T-helper 17 cell (primary cell): Measurements from ENCODE around the gene MXD3. TPM values are rescaled to one million over a fixed set of nuclear protein-coding genes. Genes with fewer than 3 reads are reported as not detected.

Experiments used
- ATAC-seq: fragments of 150-1000 bp; cut with Tn5 transposase; 2 replicates; pipeline ENCODE4 v1.10.0; 2021; ENCODE audit warnings: mild to moderate bottlenecking, moderate library complexity
- DNase-seq, 3 donors: peaks; one replicate each; pipeline versions ENCODE4 v3.0.0 to v3.0.0-alpha.2; 2020 to 2021
- H3K9me3 ChIP-seq: one replicate; pipeline ENCODE4 v1.7.0; 2013; ENCODE audit warnings: low read length, mild to moderate bottlenecking; ENCODE audit not compliant: control insufficient read depth, poor library complexity, severe bottlenecking
- H3K27ac Mint-ChIP-seq: one replicate; pipeline ENCODE4 v1.8.0; 2022; ENCODE audit warnings: mild to moderate bottlenecking, moderate library complexity, mixed read lengths
- H3K27me3 Mint-ChIP-seq: one replicate; pipeline ENCODE4 v1.8.0; 2022; ENCODE audit warnings: mixed read lengths
- H3K36me3 Mint-ChIP-seq: one replicate; pipeline ENCODE4 v1.8.0; 2022; ENCODE audit warnings: low read depth, mixed read lengths
- H3K4me1 Mint-ChIP-seq: one replicate; pipeline ENCODE4 v1.8.0; 2022; ENCODE audit warnings: mild to moderate bottlenecking, mixed read lengths
- H3K4me3 Mint-ChIP-seq: one replicate; pipeline ENCODE4 v1.8.0; 2022; ENCODE audit warnings: mild to moderate bottlenecking, moderate library complexity, mixed read lengths
- total RNA-seq, 4 donors: library from RNA in 2 of 4; stranded (reverse) in 2 of 4; gene quantifications; one replicate each; pipeline ENCODE4 v1.2.3 and lab custom pipeline; 2022 to 2026

Gene MXD3
- total RNA-seq, 2 donors from 2014 or later, result 8.7 to 11.8 TPM

DNA sequence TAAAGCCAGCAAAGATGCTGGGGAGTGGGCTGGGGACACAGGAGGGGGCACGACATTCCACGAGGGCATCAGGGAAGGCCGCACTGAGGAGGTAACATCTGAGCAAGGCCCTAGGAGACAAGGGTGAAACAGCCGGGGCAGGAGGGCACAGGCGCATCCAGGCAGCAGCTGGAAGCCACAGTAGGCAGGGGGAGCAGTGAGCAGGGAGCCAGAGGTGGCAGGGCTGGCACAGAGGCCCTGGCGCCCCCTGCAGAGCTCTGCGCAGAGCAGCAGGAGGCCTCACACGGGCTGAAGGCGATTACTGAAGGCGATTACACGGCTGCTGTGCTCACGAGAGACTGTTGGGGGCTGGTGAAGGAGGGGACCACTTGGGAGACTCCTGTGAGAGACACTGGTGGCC, 24.4 kb upstream of the MXD3 start:
- Mint-ChIP-seq H3K4me3 (no peak overlapping the region), H3K27ac (no peak overlapping the region), H3K27me3 (no peaks in the 10 kb centered on the region), H3K36me3 (peaks cover 12% of the 10 kb centered on the region), H3K4me1 (peaks cover 15% of the 10 kb centered on the region)
- DNase-seq, result no peak
- peak; percentile 57 for ATAC-seq
- H3K9me3 ChIP-seq, result no peaks in the 10 kb centered on the region

DNA sequence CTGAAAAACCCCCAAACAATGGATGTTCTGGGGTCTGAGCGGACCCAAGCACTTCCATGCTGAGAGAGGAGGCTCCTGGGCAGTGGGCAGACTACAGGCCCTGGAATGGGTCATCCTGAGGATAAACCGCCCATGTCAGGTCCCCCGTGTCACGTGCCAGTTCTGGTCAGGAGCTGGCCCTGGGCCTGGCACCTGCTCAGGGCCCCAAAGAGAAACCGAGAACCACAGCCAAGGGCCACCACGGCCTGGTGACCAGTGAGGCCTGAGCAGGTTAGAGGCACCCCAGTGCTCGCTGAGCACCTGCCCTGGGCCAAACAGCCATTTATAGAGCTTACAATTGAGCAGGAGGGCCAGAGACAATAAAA, 24.0 kb upstream of the MXD3 start:
- DNase-seq (no peak), ATAC-seq (no peak)
- H3K36me3 Mint-ChIP-seq, result peaks cover 13% of the 10 kb centered on the region
- no peak overlapping the region for H3K27ac Mint-ChIP-seq
- no peaks in the 10 kb centered on the region for H3K27me3 Mint-ChIP-seq
- H3K4me3 Mint-ChIP-seq, result no peak overlapping the region
- H3K4me1 Mint-ChIP-seq, result peaks cover 16% of the 10 kb centered on the region
- no peaks in the 10 kb centered on the region for H3K9me3 ChIP-seq

DNA sequence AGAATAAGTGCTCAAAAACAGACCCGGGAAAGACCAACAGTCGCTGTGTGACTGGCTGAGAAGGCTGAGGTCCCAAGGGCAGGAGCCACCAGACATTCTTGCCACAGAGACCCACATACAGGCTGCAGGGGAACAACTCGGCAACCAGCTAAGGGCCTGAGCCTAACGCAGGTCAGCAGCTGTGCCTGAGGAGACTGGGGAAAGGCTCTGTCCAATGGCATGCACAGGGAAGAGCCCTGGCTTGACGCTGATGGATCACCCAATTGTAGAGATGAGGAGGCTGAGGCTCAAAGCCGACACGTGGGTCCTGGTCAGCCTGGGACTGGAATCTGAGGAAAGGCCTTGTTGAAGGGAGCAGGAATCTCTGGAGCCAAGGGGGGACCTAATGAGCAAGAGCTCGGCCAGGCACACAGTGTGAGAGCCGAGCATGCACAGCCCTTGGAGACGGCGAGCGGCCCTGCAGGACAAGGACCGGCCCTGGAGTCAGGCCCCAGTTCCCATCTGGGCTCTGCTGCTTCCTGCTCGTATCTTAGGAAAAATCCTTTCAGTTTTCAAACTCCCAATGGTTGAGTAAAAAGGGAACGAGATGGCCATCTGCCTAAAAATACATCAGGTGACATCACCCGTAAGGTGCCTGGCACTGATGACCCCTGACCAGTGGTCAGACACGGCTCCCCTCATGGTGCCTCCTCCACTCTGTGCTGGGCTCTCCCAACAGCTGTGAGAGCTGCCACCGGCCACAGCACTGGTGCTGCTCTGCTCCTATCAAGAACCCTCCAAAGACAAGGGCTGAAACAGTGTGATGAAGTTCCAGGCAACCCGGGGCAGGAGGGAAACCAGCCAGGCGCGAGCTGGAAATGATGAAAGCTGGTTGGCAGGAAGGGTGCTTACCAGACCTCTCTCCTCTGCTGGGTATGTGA, 23.3 kb upstream of the MXD3 start:
- Mint-ChIP-seq H3K27ac (peak overlapping the region; percentile 29), H3K27me3 (no peaks in the 10 kb centered on the region), H3K36me3 (peaks cover 15% of the 10 kb centered on the region), H3K4me3 (no peak overlapping the region), H3K4me1 (peaks cover 17% of the 10 kb centered on the region)
- no peak for DNase-seq
- no peaks in the 10 kb centered on the region for H3K9me3 ChIP-seq
- ATAC-seq, result no peak

DNA sequence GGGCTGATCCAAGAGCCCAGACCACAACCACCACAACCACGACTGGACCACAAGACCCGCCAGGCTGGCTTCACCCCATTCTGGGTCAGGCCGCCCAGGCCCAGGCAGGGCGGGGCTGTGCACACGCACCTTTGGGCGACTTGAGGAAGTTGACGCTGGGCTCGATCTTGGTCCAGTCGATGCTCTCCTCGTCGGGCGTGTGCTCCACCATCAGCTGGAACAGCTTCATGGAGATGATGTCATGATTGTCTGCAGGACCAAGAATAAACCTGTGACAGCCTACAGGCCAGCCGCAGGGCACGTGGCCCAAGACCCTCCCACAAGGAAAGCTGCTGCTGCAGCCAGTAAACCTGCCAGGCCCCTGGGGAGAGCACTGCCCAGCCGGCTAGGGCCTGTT, 22.5 kb upstream of the MXD3 start:
- Mint-ChIP-seq H3K27ac (no peak overlapping the region), H3K36me3 (peaks cover 12% of the 10 kb centered on the region), H3K27me3 (no peaks in the 10 kb centered on the region), H3K4me1 (peaks cover 14% of the 10 kb centered on the region), H3K4me3 (no peak overlapping the region)
- H3K9me3 ChIP-seq, result no peaks in the 10 kb centered on the region
- ATAC-seq (no peak), DNase-seq (no peak)

DNA sequence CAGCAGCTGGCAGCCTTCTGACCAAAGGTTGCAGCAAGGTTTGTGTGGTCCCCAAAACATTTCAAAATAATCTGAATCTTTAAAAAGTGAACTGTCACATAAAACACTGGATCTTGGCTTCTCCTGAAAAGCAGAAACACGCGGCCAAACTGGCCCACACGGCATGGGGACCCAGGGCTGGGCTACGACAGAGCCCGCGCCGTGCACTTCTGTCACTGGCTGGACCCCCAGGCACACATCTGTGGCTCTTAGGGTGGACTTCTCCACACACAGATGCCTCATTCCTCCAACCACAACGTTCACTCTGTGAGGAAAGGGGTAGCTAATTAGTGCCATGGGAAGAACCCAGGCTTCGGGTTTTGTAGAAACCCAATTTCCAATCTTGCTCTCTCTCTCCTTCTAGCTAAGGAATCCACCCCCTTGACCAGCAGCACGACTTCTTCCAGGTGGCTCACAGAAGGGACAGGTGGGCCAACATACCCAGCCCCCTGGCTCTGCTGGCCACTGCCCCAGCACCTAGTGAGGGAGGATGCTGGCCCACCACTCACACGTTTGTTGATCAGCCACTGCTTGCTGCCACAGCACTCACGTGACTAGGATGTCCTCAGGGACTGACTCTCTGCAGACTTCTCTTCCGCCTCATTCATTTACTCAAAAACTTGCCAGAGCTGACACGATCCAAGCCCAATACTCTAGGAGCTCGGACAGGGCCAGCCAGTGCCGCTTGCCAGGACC, 21.9 kb upstream of the MXD3 start:
- DNase-seq, result no peak
- no peaks in the 10 kb centered on the region for H3K27me3 Mint-ChIP-seq
- H3K36me3 Mint-ChIP-seq, result peaks cover 12% of the 10 kb centered on the region
- H3K4me3 Mint-ChIP-seq, result no peak overlapping the region
- ATAC-seq, result no peak
- peaks cover 14% of the 10 kb centered on the region for H3K4me1 Mint-ChIP-seq
- no peaks in the 10 kb centered on the region for H3K9me3 ChIP-seq
- H3K27ac Mint-ChIP-seq, result no peak overlapping the region

DNA sequence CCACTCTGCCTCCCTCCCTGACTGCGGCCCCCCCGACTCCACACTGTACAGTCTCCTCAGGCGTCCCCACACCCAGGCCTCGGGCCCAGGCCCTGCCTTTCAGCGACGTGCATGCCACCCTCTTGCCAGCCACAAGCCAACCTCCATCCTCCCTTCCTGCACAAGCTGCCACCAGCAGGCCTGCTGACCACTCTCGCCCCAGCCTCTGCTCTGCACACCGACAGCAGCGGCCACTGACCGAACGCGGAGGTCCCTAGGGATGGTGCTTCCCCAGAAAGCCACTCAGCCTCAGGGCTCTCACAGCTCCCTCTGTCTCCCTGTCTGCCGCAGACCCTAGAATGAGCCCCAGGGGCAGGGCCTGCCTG, 21.2 kb upstream of the MXD3 start:
- DNase-seq (no peak), ATAC-seq (no peak)
- Mint-ChIP-seq H3K27me3 (no peaks in the 10 kb centered on the region), H3K36me3 (peaks cover 12% of the 10 kb centered on the region), H3K27ac (no peak overlapping the region), H3K4me1 (peaks cover 14% of the 10 kb centered on the region), H3K4me3 (no peak overlapping the region)
- H3K9me3 ChIP-seq, result no peaks in the 10 kb centered on the region

DNA sequence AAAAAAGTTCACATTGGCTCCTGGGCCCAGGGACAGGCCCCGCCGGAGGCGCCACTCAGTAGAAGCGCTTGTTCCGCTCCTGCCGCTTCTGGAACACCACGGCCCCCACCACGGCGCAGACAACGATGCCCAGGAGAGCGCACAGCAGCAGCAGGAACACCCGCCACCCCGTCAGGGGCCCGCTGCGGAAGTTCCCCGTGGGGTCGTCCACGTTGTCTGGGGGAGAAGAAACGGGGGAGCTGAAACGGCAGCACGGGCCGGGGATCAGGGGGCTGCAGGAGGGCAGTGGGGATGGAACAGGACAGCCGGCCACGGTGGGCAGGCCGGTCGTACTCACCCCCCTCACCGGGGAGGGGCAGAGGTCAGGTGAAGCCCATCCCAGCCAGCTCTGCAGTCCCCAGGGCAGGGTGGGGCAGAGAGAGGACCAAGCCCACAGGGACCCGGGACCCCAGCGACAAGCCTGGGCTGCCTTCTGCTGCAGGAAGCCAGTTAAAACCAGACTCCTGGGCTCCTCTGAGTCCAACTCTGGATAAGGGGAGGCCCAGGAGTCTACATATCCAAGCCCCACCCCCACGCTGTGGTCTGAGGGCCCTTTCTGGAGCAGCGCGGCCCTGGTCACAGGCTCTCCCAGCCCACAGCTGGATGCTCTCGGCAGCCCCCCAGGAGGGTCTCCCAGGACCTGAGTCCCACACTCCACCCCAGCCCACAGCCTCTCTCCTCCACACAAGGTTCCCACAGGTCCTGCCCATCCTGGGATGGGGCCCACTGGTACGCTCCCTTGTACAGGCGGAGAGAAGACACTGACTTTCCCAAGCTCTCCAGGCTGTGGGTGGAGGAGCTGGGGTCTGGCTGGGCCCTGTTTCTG, 20.6 kb upstream of the MXD3 start:
- H3K9me3 ChIP-seq, result no peaks in the 10 kb centered on the region
- ATAC-seq (no peak), DNase-seq (no peak)
- Mint-ChIP-seq H3K36me3 (peaks cover 12% of the 10 kb centered on the region), H3K4me1 (peaks cover 16% of the 10 kb centered on the region), H3K27ac (no peak overlapping the region), H3K4me3 (no peak overlapping the region), H3K27me3 (no peaks in the 10 kb centered on the region)

DNA sequence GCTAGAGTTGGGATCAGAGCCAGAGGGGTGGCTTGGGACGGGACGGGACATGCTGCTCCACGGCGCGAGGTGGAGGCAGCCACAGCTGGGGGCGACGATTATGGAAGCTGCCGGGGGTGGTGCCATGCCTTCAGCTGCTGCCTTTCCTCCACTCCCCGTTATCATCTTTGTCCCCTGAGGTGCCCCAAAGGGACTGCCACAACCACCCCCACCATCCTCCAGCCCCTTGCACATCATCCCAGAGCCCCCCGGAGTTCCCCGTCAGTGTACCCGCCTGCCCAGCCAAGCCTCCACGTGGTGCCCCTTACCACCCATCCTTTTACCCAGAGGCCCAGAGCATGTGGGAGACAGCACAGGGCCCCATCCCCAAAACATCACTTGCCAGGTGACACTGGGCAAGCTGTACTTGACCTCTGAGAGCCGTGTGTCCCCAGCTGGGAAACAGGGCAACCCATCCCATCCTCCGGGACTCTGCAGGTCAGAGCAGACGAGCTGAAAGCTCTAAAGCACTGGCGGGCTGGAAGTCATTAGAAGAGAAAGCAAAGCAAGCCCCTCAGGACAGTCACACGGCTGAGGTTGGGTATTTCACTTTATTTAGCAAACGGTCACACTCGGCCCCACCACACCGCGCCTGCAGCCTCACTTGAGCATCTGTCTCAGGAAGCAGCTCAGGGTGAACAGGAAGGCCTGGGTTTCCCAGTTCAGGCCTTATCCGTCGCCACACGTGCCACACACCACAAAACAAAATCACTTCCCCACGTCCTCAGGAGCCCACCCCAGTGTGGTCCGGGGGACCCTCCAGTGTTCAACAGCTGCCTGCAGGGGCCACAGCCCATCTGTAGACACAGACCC, 19.5 kb upstream of the MXD3 start:
- Mint-ChIP-seq H3K36me3 (peaks cover 10% of the 10 kb centered on the region), H3K27me3 (no peaks in the 10 kb centered on the region), H3K27ac (peak overlapping the region; percentile 37), H3K4me3 (no peak overlapping the region), H3K4me1 (peaks cover 14% of the 10 kb centered on the region)
- H3K9me3 ChIP-seq, result no peaks in the 10 kb centered on the region
- DNase-seq (no peak), ATAC-seq (peak; percentile 16)

DNA sequence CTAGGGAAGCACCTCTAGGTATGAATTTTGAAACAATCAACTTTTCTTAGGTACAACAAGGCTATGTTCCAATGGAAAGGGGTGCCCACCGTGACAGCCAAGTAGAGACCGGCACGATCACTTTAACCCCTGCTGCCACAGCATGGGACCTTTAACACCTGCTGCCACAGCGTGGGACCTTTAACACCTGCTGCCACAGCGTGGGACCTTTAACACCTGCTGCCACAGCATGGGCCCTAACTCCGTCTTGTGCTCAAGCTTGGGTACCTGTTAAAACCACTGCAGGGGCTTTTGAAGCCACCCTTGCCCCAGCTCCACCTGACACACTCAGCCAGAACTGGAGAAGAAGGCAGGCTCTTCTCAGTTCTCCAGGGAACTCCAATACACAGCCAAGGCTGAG, 18.2 kb upstream of the MXD3 start:
- H3K9me3 ChIP-seq, result no peaks in the 10 kb centered on the region
- Mint-ChIP-seq H3K27me3 (no peaks in the 10 kb centered on the region), H3K4me3 (no peak overlapping the region), H3K27ac (no peak overlapping the region), H3K36me3 (peaks cover 5% of the 10 kb centered on the region), H3K4me1 (peaks cover 8% of the 10 kb centered on the region)
- no peak for DNase-seq
- no peak for ATAC-seq

DNA sequence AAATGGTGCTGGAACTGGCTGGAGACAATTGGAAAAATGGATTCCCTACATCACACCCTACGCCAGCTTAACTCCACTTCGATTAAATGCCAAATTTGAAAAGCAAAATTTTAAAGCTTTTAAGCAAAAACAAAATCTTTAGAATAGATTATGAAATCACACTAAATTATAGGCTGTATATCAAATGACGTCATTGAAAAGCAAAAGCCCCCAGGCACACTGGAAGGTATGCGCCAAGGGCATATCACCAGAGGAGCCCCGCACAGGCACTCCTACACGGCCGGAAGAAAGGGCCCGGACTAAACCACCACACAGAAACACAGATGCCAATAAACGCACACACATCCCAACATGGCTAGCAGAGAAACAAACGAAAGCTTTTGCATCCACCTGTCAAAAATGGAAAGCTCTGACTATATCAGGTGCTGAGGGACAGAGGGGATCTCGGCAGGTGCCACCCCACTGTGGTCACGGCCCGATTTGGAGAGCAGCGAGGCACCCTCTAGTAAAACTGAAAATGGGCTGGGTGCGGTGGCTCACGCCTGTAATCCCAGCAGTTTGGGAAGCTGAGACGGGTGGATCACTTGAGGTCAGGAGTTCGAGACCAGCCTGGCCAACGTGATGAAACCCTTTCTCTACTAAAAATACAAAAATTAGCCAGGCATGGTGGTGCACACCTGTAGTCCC, 17.0 kb upstream of the MXD3 start:
- H3K36me3 Mint-ChIP-seq, result peaks cover 5% of the 10 kb centered on the region
- H3K27ac Mint-ChIP-seq, result no peak overlapping the region
- H3K9me3 ChIP-seq, result no peaks in the 10 kb centered on the region
- no peaks in the 10 kb centered on the region for H3K27me3 Mint-ChIP-seq
- no peak overlapping the region for H3K4me3 Mint-ChIP-seq
- DNase-seq (no peak), ATAC-seq (no peak)
- peaks cover 8% of the 10 kb centered on the region for H3K4me1 Mint-ChIP-seq

DNA sequence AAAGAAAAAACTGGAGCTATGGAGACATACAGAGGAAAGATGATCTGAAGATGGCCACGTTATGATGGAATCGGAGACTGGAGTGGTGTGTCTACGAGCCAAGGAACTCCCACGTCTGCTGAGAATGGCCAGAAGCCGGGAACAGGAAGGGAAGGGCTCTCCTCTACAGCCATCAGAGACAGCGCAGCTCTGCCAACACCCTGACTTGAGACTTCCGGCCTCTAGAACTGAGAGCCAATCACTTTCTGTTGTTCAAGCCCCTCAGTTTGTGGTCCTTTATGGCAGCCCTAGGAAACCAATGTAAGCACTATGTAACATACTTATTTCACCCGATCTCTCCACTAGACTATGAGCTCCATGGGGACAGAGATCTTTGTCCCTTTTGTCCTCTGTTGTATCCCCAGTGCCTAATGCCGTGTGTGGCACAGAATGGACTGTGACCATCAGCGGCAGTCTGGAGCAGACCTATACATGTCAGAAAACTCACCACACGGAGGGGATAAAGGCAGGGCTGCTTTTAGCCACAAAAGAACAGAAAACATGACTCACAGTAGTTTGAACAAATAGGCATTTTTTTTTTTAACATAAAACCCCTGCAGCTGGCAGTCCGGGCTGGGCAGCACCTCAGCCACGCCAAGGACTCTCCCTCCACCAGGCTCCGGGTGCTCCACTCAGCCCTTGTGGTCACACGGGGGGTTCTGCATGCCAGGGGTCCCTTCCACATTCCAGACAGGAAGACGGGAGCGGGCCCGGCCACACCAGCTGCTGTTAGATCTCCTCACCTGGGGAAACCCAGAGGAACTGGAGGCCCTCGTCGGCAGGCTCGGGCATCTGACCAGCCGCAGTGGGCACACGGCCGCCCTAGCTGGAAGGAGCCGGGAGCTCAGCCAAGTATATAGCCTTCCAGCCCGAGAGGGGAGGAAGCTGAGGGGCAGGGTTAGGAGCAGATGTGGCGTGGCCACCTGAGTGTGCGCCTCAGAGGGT, 16.1 kb upstream of the MXD3 start:
- Mint-ChIP-seq H3K4me1 (peaks cover 6% of the 10 kb centered on the region), H3K27ac (no peak overlapping the region), H3K27me3 (no peaks in the 10 kb centered on the region), H3K36me3 (peaks cover 5% of the 10 kb centered on the region), H3K4me3 (peak overlapping the region; percentile 56)
- H3K9me3 ChIP-seq, result no peaks in the 10 kb centered on the region
- ATAC-seq, result peak; percentile 28
- DNase-seq, result no peak
